ENCODE results near the gene TMEM140. TPM values are rescaled to one million over a fixed set of nuclear protein-coding genes. Genes with fewer than 3 reads are reported as not detected.

TMEM140 gene
- total RNA-seq, 4 donors from 2014 or later: 116 to 179 (median 145) TPM

- DNase-seq (no peak), ATAC-seq (no peak)
- no peaks in the 10 kb centered on the region for H3K27me3 ChIP-seq
- H3K36me3 ChIP-seq: peaks cover 0 to 92% of the 10 kb centered on the region in 2 donors
- no peaks in the 10 kb centered on the region for H3K4me1 ChIP-seq
- H3K9me3 ChIP-seq: peaks cover 0 to 7% (median 0%) of the 10 kb centered on the region in 3 donors
- no peak for TF ChIP-seq POLR2A (IDR thresholded peaks at IDR 0.05)
- TF ChIP-seq, protein P1, sequence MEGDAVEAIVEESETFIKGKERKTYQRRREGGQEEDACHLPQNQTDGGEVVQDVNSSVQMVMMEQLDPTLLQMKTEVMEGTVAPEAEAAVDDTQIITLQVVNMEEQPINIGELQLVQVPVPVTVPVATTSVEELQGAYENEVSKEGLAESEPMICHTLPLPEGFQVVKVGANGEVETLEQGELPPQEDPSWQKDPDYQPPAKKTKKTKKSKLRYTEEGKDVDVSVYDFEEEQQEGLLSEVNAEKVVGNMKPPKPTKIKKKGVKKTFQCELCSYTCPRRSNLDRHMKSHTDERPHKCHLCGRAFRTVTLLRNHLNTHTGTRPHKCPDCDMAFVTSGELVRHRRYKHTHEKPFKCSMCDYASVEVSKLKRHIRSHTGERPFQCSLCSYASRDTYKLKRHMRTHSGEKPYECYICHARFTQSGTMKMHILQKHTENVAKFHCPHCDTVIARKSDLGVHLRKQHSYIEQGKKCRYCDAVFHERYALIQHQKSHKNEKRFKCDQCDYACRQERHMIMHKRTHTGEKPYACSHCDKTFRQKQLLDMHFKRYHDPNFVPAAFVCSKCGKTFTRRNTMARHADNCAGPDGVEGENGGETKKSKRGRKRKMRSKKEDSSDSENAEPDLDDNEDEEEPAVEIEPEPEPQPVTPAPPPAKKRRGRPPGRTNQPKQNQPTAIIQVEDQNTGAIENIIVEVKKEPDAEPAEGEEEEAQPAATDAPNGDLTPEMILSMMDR (IDR thresholded peaks at IDR 0.05 in 4 of 5, conservative IDR thresholded peaks at IDR 0.05 in 1 of 5): no peak
- H3K27ac ChIP-seq: no peak overlapping the region
- in situ Hi-C loops (cut with MboI; ENCODE audit: low sequenced_read_pairs in 4 of 4) (loop anchor here in 2 of 4 donors (25.0 kb wide), 2 partner anchors 195 to 520 kb away; partner anchors contain the start of gene AGBL3 (in 1 of the 2)), intact Hi-C loops (cut with DNase I; ENCODE audit: low total_unique reads) (no loop called here)
- H3K4me3 ChIP-seq: no peak overlapping the region
Observed at GRCh38 chr7:135181929-135182678, 34.2 kb downstream of the TMEM140 start.

DNA sequence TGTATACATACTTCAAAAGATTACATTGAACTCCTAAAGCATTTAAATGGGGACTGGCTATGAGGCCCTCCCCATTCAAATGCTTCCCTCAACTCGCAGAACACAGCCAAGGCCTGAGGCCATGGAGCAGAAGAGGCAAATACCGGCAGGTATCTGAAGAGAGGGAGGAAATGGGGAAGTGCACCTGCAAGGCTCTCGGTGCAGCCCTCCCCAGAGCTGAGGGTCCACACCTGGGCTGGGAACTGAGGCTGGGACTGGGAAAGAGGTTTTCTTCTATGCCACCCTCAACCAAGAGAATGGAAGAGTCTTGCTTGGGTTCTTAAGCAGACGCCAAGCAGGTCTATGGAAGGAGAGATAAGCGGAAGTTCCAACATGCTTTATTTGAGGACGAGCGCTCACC is 35.6 kb downstream of the TMEM140 start:
- Histone ChIP-seq H3K27me3 (no peaks in the 10 kb centered on the region), H3K27ac (no peak overlapping the region), H3K4me3 (no peak overlapping the region), H3K9me3 (peaks cover 0 to 7% (median 0%) of the 10 kb centered on the region in 3 donors), H3K4me1 (no peaks in the 10 kb centered on the region), H3K36me3 (peaks cover 0 to 95% of the 10 kb centered on the region in 2 donors)
- DNase-seq: no peak
- no peak for TF ChIP-seq POLR2A (IDR thresholded peaks at IDR 0.05)
- TF ChIP-seq, protein P1 (IDR thresholded peaks at IDR 0.05 in 4 of 5, conservative IDR thresholded peaks at IDR 0.05 in 1 of 5): no peak
- intact Hi-C loops (cut with DNase I; ENCODE audit: low total_unique reads): no loop called here
- no peak for ATAC-seq
- in situ Hi-C loops (cut with MboI; ENCODE audit: low sequenced_read_pairs in 4 of 4): loop anchor here in 2 of 4 donors (25.0 kb wide), 2 partner anchors 196 to 521 kb away; partner anchors contain the start of gene AGBL3 (in 1 of the 2)

DNA sequence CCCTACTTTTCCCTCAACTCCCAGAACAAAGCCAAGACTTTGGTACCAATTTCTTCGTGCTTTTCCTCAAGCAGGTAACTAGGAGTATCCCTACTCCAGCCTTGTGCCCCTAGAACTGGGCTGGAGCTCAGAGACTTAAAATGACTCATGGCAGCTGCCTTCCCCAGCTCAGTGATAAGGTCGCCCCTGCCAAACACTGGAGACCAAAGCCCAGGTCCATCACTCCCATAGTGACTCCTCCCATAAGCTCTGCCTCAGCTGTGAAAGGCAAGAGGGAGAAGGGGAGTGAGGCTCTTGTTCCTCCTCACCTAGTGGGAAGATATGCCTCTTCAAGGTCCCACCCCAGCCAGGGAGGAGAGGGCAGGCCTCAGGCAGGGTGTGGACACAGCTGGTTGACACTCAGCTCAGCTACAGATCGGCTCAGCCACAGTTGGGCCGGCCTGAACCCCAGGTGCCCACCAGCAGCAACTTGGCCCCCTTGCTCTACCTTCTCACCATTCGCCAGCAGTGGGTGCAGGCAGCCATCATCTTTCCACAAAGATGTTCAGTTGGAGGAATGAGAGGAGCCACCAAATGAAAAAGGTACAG is 36.5 kb downstream of the TMEM140 start:
- TF ChIP-seq, protein P1 (IDR thresholded peaks at IDR 0.05 in 4 of 5, conservative IDR thresholded peaks at IDR 0.05 in 1 of 5): no peak
- TF ChIP-seq POLR2A (IDR thresholded peaks at IDR 0.05): no peak
- Histone ChIP-seq H3K36me3 (peaks cover 0 to 95% of the 10 kb centered on the region in 2 donors), H3K27ac (no peak overlapping the region), H3K9me3 (peaks cover 0 to 7% (median 0%) of the 10 kb centered on the region in 3 donors), H3K4me1 (peaks cover 0 to under 1% of the 10 kb centered on the region in 2 donors), H3K27me3 (no peaks in the 10 kb centered on the region), H3K4me3 (no peak overlapping the region)
- in situ Hi-C loops (cut with MboI; ENCODE audit: low sequenced_read_pairs in 4 of 4): loop anchor here in 2 of 4 donors (25.0 kb wide), 2 partner anchors 197 to 522 kb away; partner anchors contain the start of gene AGBL3 (in 1 of the 2)
- intact Hi-C loops (cut with DNase I; ENCODE audit: low total_unique reads): no loop called here
- ATAC-seq: peak in 1 of 2 donors; percentile 27
- DNase-seq: no peak

- peak in 1 of 2 donors; percentile 33 for ATAC-seq
- no peak for TF ChIP-seq POLR2A (IDR thresholded peaks at IDR 0.05)
- TF ChIP-seq, protein P1 (IDR thresholded peaks at IDR 0.05 in 4 of 5, conservative IDR thresholded peaks at IDR 0.05 in 1 of 5): no peak
- Histone ChIP-seq H3K27me3 (no peaks in the 10 kb centered on the region), H3K36me3 (peaks cover 0 to 94% of the 10 kb centered on the region in 2 donors), H3K4me1 (peaks cover 0 to 5% of the 10 kb centered on the region in 2 donors), H3K4me3 (no peak overlapping the region), H3K27ac (peak overlapping the region in 1 of 4 donors; percentile 41), H3K9me3 (peaks cover 0 to 4% (median 0%) of the 10 kb centered on the region in 3 donors)
- intact Hi-C loops (cut with DNase I; ENCODE audit: low total_unique reads) (no loop called here), in situ Hi-C loops (cut with MboI; ENCODE audit: low sequenced_read_pairs in 4 of 4) (loop anchor here in 2 of 4 donors (25.0 kb wide), 2 partner anchors 198 to 523 kb away; partner anchors contain the start of gene AGBL3 (in 1 of the 2))
- DNase-seq: no peak
Observed at GRCh38 chr7:135185471-135186260, 37.8 kb downstream of the TMEM140 start.

Measured in gastrocnemius medialis (tissue), 4 donors.